HG02938 (cell line): ENCODE results near the gene TMEM223.
"Not testable (repeated sequence)": the region's sequence is repeated elsewhere in the genome, so short reads cannot be mapped to it uniquely, and the experiment has no call there.

Experiments used
- ATAC-seq: cut with Tn5 transposase; IDR thresholded peaks from one replicate; pipeline ENCODE4 v1.9.1; 2021; ENCODE audit warnings: mild to moderate bottlenecking, moderate library complexity; ENCODE audit not compliant: unreplicated experiment

TMEM223 gene

GRCh38 chr11:62804310-62805075 is 12.7 kb upstream of the TMEM223 start:
- no peak for ATAC-seq

GRCh38 chr11:62801071-62801470 is 9.3 kb upstream of the TMEM223 start:
- no peak for ATAC-seq

- ATAC-seq, result no peak
Observed at GRCh38 chr11:62799486-62799885, 7.7 kb upstream of the TMEM223 start.

GRCh38 chr11:62796281-62796680 is 4.5 kb upstream of the TMEM223 start:
- ATAC-seq, result no peak

- ATAC-seq, result no peak
Observed at GRCh38 chr11:62794201-62794775, 2.5 kb upstream of the TMEM223 start.

GRCh38 chr11:62792202-62792575 is 383 bp upstream of the TMEM223 start:
- no peak for ATAC-seq

- ATAC-seq, result no peak
Observed at GRCh38 chr11:62789576-62789975, 2.2 kb downstream of the TMEM223 start.

- no peak for ATAC-seq
Observed at GRCh38 chr11:62788991-62789390, 2.8 kb downstream of the TMEM223 start.

GRCh38 chr11:62787005-62787759 is 4.6 kb downstream of the TMEM223 start, which contains the start of gene TMEM179B:
Gene TMEM179B (plus strand): TSS chr11:62787402. CDS start chr11:62787432, 30 bp downstream.
- peak; percentile 66 for ATAC-seq

- peak; percentile 61 for ATAC-seq
Observed at GRCh38 chr11:62786318-62787004, 5.3 kb downstream of the TMEM223 start.

- no peak for ATAC-seq
Observed at GRCh38 chr11:62782753-62783152, 9.1 kb downstream of the TMEM223 start.

- ATAC-seq, result no peak
Observed at GRCh38 chr11:62778441-62778840, 13.4 kb downstream of the TMEM223 start.

- no peak for ATAC-seq
Observed at GRCh38 chr11:62777389-62777788, 14.4 kb downstream of the TMEM223 start.

GRCh38 chr11:62775646-62776045 is 16.2 kb downstream of the TMEM223 start:
- ATAC-seq, result no peak

- no peak for ATAC-seq
Observed at GRCh38 chr11:62774407-62774806, 17.4 kb downstream of the TMEM223 start.

- ATAC-seq, result peak; percentile 82
Observed at GRCh38 chr11:62771144-62772021, 20.4 kb downstream of the TMEM223 start, which contains the start of gene TAF6L. Gene TAF6L (plus strand): TSS chr11:62771396. CDS start chr11:62775784, 4,388 bp downstream.

- no peak for ATAC-seq
Observed at GRCh38 chr11:62770778-62771143, 21.0 kb downstream of the TMEM223 start.

GRCh38 chr11:62760867-62761227 is 31.0 kb downstream of the TMEM223 start:
- ATAC-seq, result not testable (repeated sequence)

- no peak for ATAC-seq
Observed at GRCh38 chr11:62757846-62758788, 33.7 kb downstream of the TMEM223 start.
